Measurements from ENCODE around the gene KRT23. TPM values are rescaled to one million over a fixed set of nuclear protein-coding genes. Genes with fewer than 3 reads are reported as not detected.

The KRT23 gene
- not detected for total RNA-seq

GRCh38 chr17:40937384-40937819 lies at the start of gene KRT23:
Gene KRT23 (minus strand): TSS chr17:40937646. CDS start chr17:40936603, 1,043 bp downstream.
- intact Hi-C loops (cut with DNase I, micrococcal nuclease), result no loop called here
- POLR2A ChIA-PET, result no interaction called here

GRCh38 chr17:40986920-40987319 lies 49.5 kb upstream of the KRT23 start:
- H3K27me3 Mint-ChIP-seq, result peaks cover 12% of the 10 kb centered on the region
- ATAC-seq (no peak), DNase-seq (no peak)
- POLR2A ChIA-PET, result no interaction called here
- H3K4me3 Mint-ChIP-seq, result no peak overlapping the region
- no peaks in the 10 kb centered on the region for H3K9me3 Mint-ChIP-seq (ENCODE audit: low read depth)
- CTCF ChIA-PET, result no interaction called here
- no peaks in the 10 kb centered on the region for H3K4me1 Mint-ChIP-seq
- intact Hi-C loops (cut with DNase I, micrococcal nuclease), result no loop called here
- no peaks in the 10 kb centered on the region for H3K36me3 Mint-ChIP-seq (ENCODE audit: low read depth)
- H3K27ac Mint-ChIP-seq, result no peak overlapping the region

More at GRCh38 chr17:40937384-40937819, at the start of gene KRT23:
- Mint-ChIP-seq H3K27me3 (peaks cover 17% of the 10 kb centered on the region), H3K4me1 (peaks cover 3% of the 10 kb centered on the region), H3K4me3 (no peak within 1 kb of the TSS), H3K36me3 (ENCODE audit: low read depth) (no peaks in the 10 kb centered on the region), H3K27ac (no peak within 1 kb of the TSS), H3K9me3 (ENCODE audit: low read depth) (no peaks in the 10 kb centered on the region)
- ATAC-seq (no peak), DNase-seq (peak; percentile 15)
- CTCF ChIA-PET, result no interaction called here

- CTCF ChIA-PET, result interaction anchor here (0.6 kb wide), 1 partner anchor 564 kb away, joined by 3 read pairs; no protein-coding TSS in a partner anchor
Observed at GRCh38 chr17:40984226-40984625, 46.8 kb upstream of the KRT23 start, which contains the start of gene KRT40. Gene KRT40 (minus strand): TSS chr17:40984326. CDS start chr17:40984273, 53 bp downstream.

GRCh38 chr17:40981115-40981514 lies 43.7 kb upstream of the KRT23 start:
- Mint-ChIP-seq H3K36me3 (ENCODE audit: low read depth) (no peaks in the 10 kb centered on the region), H3K4me3 (no peak overlapping the region), H3K27me3 (peaks cover 11% of the 10 kb centered on the region), H3K9me3 (ENCODE audit: low read depth) (no peaks in the 10 kb centered on the region), H3K27ac (no peak overlapping the region), H3K4me1 (no peaks in the 10 kb centered on the region)
- CTCF ChIA-PET, result interaction anchor here (0.7 to 1.0 kb wide), 3 partner anchors 10 to 452 kb away, joined by 3 read pairs; no protein-coding TSS in a partner anchor
- no peak for DNase-seq
- POLR2A ChIA-PET, result no interaction called here
- intact Hi-C loops (cut with DNase I, micrococcal nuclease), result no loop called here
- no peak for ATAC-seq

More at GRCh38 chr17:40984226-40984625, 46.8 kb upstream of the KRT23 start, which contains the start of gene KRT40:
- Mint-ChIP-seq H3K4me3 (no peak within 1 kb of the TSS), H3K27ac (no peak within 1 kb of the TSS), H3K27me3 (peaks cover 9% of the 10 kb centered on the region), H3K9me3 (ENCODE audit: low read depth) (no peaks in the 10 kb centered on the region), H3K36me3 (ENCODE audit: low read depth) (no peaks in the 10 kb centered on the region), H3K4me1 (no peaks in the 10 kb centered on the region)
- no peak for ATAC-seq
- intact Hi-C loops (cut with DNase I, micrococcal nuclease), result no loop called here
- POLR2A ChIA-PET, result no interaction called here
- DNase-seq, result no peak

GRCh38 chr17:40980596-40980995 lies 43.1 kb upstream of the KRT23 start:
- Mint-ChIP-seq H3K4me1 (no peaks in the 10 kb centered on the region), H3K27me3 (peaks cover 11% of the 10 kb centered on the region), H3K9me3 (ENCODE audit: low read depth) (no peaks in the 10 kb centered on the region), H3K36me3 (ENCODE audit: low read depth) (no peaks in the 10 kb centered on the region), H3K4me3 (no peak overlapping the region), H3K27ac (no peak overlapping the region)
- ChIA-PET CTCF (interaction anchor here (0.6 to 1.0 kb wide), 2 partner anchors 16 to 175 kb away, joined by 3 read pairs; no protein-coding TSS in a partner anchor), POLR2A (no interaction called here)
- ATAC-seq (no peak), DNase-seq (no peak)
- intact Hi-C loops (cut with DNase I, micrococcal nuclease), result no loop called here

- Mint-ChIP-seq H3K36me3 (ENCODE audit: low read depth) (no peaks in the 10 kb centered on the region), H3K9me3 (ENCODE audit: low read depth) (no peaks in the 10 kb centered on the region), H3K27ac (no peak overlapping the region), H3K4me3 (no peak overlapping the region), H3K27me3 (peaks cover 16% of the 10 kb centered on the region), H3K4me1 (no peaks in the 10 kb centered on the region)
- DNase-seq, result no peak
- POLR2A ChIA-PET, result no interaction called here
- intact Hi-C loops (cut with DNase I, micrococcal nuclease), result no loop called here
- CTCF ChIA-PET, result interaction anchor here (0.6 to 1.0 kb wide), 3 partner anchors 16 to 839 kb away, joined by 3 read pairs; no protein-coding TSS in a partner anchor
- no peak for ATAC-seq
Observed at GRCh38 chr17:40980117-40980516, 42.7 kb upstream of the KRT23 start.

GRCh38 chr17:40978575-40979151 lies 41.2 kb upstream of the KRT23 start:
- POLR2A ChIA-PET, result no interaction called here
- Mint-ChIP-seq H3K9me3 (ENCODE audit: low read depth) (no peaks in the 10 kb centered on the region), H3K4me1 (no peaks in the 10 kb centered on the region), H3K36me3 (ENCODE audit: low read depth) (no peaks in the 10 kb centered on the region), H3K27me3 (peaks cover 14% of the 10 kb centered on the region), H3K4me3 (no peak overlapping the region), H3K27ac (no peak overlapping the region)
- no peak for ATAC-seq
- DNase-seq, result no peak
- CTCF ChIA-PET, result no interaction called here
- intact Hi-C loops (cut with DNase I, micrococcal nuclease), result no loop called here

- intact Hi-C loops (cut with DNase I, micrococcal nuclease), result no loop called here
- ChIA-PET CTCF (no interaction called here), POLR2A (no interaction called here)
- H3K27ac Mint-ChIP-seq, result no peak overlapping the region
- no peaks in the 10 kb centered on the region for H3K4me1 Mint-ChIP-seq
- H3K27me3 Mint-ChIP-seq, result peaks cover 11% of the 10 kb centered on the region
- no peak overlapping the region for H3K4me3 Mint-ChIP-seq
- no peak for DNase-seq
- ATAC-seq, result no peak
- no peaks in the 10 kb centered on the region for H3K36me3 Mint-ChIP-seq (ENCODE audit: low read depth)
- H3K9me3 Mint-ChIP-seq (ENCODE audit: low read depth), result no peaks in the 10 kb centered on the region
Observed at GRCh38 chr17:40975516-40975915, 38.1 kb upstream of the KRT23 start.

GRCh38 chr17:40974366-40974765 lies 36.9 kb upstream of the KRT23 start:
- Mint-ChIP-seq H3K9me3 (ENCODE audit: low read depth) (no peaks in the 10 kb centered on the region), H3K27ac (no peak overlapping the region), H3K4me3 (no peak overlapping the region), H3K27me3 (peaks cover 8% of the 10 kb centered on the region), H3K4me1 (no peaks in the 10 kb centered on the region), H3K36me3 (ENCODE audit: low read depth) (no peaks in the 10 kb centered on the region)
- no peak for DNase-seq
- intact Hi-C loops (cut with DNase I, micrococcal nuclease), result no loop called here
- CTCF ChIA-PET, result no interaction called here
- POLR2A ChIA-PET, result no interaction called here
- ATAC-seq, result no peak

- H3K27me3 Mint-ChIP-seq, result peaks cover 7% of the 10 kb centered on the region
- CTCF ChIA-PET, result no interaction called here
- intact Hi-C loops (cut with DNase I, micrococcal nuclease), result no loop called here
- H3K4me3 Mint-ChIP-seq, result no peak overlapping the region
- ATAC-seq (no peak), DNase-seq (no peak)
- no peak overlapping the region for H3K27ac Mint-ChIP-seq
- no peaks in the 10 kb centered on the region for H3K9me3 Mint-ChIP-seq (ENCODE audit: low read depth)
- POLR2A ChIA-PET, result no interaction called here
- no peaks in the 10 kb centered on the region for H3K36me3 Mint-ChIP-seq (ENCODE audit: low read depth)
- H3K4me1 Mint-ChIP-seq, result peaks cover 4% of the 10 kb centered on the region
Observed at GRCh38 chr17:40967582-40967981, 30.1 kb upstream of the KRT23 start.

GRCh38 chr17:40966848-40967247 lies 29.4 kb upstream of the KRT23 start, which contains the start of gene KRT39:
Gene KRT39 (minus strand): TSS chr17:40966948. CDS start chr17:40966856, 92 bp downstream.
- ChIA-PET POLR2A (no interaction called here), CTCF (interaction anchor here (0.9 kb wide), 1 partner anchor 30 kb away, joined by 3 read pairs; no protein-coding TSS in a partner anchor)
- no peak within 1 kb of the TSS for H3K27ac Mint-ChIP-seq
- H3K4me1 Mint-ChIP-seq, result peaks cover 4% of the 10 kb centered on the region
- ATAC-seq (no peak), DNase-seq (no peak)
- no peaks in the 10 kb centered on the region for H3K9me3 Mint-ChIP-seq (ENCODE audit: low read depth)
- H3K4me3 Mint-ChIP-seq, result no peak within 1 kb of the TSS
- H3K27me3 Mint-ChIP-seq, result peaks cover 7% of the 10 kb centered on the region
- intact Hi-C loops (cut with DNase I, micrococcal nuclease), result no loop called here
- no peaks in the 10 kb centered on the region for H3K36me3 Mint-ChIP-seq (ENCODE audit: low read depth)

- CTCF ChIA-PET, result interaction anchor here (0.7 to 1.2 kb wide), 5 partner anchors 8 to 718 kb away, joined by 3 to 5 read pairs (median 3); no protein-coding TSS in a partner anchor
- H3K27me3 Mint-ChIP-seq, result peaks cover 9% of the 10 kb centered on the region
- no peaks in the 10 kb centered on the region for H3K9me3 Mint-ChIP-seq (ENCODE audit: low read depth)
- no peak overlapping the region for H3K4me3 Mint-ChIP-seq
- H3K27ac Mint-ChIP-seq, result no peak overlapping the region
- ATAC-seq (peak; percentile 57), DNase-seq (no peak)
- POLR2A ChIA-PET, result no interaction called here
- no peaks in the 10 kb centered on the region for H3K36me3 Mint-ChIP-seq (ENCODE audit: low read depth)
- peaks cover 7% of the 10 kb centered on the region for H3K4me1 Mint-ChIP-seq
- intact Hi-C loops (cut with DNase I, micrococcal nuclease), result no loop called here
Observed at GRCh38 chr17:40963838-40964237, 26.4 kb upstream of the KRT23 start.

Data from activated CD4-positive, alpha-beta T cell treated with anti-CD3 and anti-CD28 coated beads for 36 hours (primary cell).